Neutrophil (primary cell): ENCODE measurements around the gene F12.

Experiments
- H3K27ac ChIP-seq: fragments of 200-600 bp; sonication (generic); 2 replicates; pipeline ENCODE4 v1.5.1; 2016; ENCODE audit warnings: mild to moderate bottlenecking, moderate library complexity
- H3K27me3 ChIP-seq: fragments of 200-600 bp; sonication (generic); 2 replicates; pipeline ENCODE4 v1.6.0; 2016; ENCODE audit warnings: mild to moderate bottlenecking
- H3K36me3 ChIP-seq: fragments of 200-600 bp; sonication (generic); 2 replicates; pipeline ENCODE4 v1.5.1; 2017
- H3K4me1 ChIP-seq, 2 experiments: fragments of 200-600 bp in 1 of 2; sonication (generic) in 1 of 2; 1 replicate in 1 of 2; 2 replicates in 1 of 2; pipeline versions ENCODE4 v1.5.1 to v1.6.1; 2013 to 2016; ENCODE audit warnings: low read depth in 1 of 2, low read length in 1 of 2, mild to moderate bottlenecking in 1 of 2, moderate library complexity in 1 of 2; ENCODE audit not compliant: control insufficient read depth in 1 of 2, insufficient read depth in 1 of 2
- H3K4me3 ChIP-seq, 2 experiments: fragments of 200-600 bp in 1 of 2; sonication (generic) in 1 of 2; 1 replicate in 1 of 2; 2 replicates in 1 of 2; pipeline ENCODE4 v1.5.1; 2013 to 2016; ENCODE audit warnings: low read depth in 1 of 2, low read length in 1 of 2, mild to moderate bottlenecking in 1 of 2, moderate library complexity in 1 of 2
- H3K9me3 ChIP-seq: fragments of 200-600 bp; sonication (generic); 2 replicates; pipeline ENCODE4 v1.5.1; 2016
- CTCF ChIP-seq: fragments of 200-600 bp; sonication (generic); IDR thresholded peaks from 2 replicates; pipeline ENCODE4 v1.5.1; 2016; ENCODE audit warnings: antibody characterized with exemption

F12 gene

GRCh38 chr5:177373806-177374205 is 35.6 kb downstream of the F12 start:
- no peaks in the 10 kb centered on the region for H3K27me3 ChIP-seq
- peaks cover 64% of the 10 kb centered on the region for H3K36me3 ChIP-seq
- peaks cover 25 to 47% of the 10 kb centered on the region in 2 experiments for H3K4me1 ChIP-seq
- H3K27ac ChIP-seq = peak overlapping the region; percentile 81
- H3K9me3 ChIP-seq = no peaks in the 10 kb centered on the region
- TF ChIP-seq CTCF = no peak
- no peak overlapping the region for H3K4me3 ChIP-seq

DNA sequence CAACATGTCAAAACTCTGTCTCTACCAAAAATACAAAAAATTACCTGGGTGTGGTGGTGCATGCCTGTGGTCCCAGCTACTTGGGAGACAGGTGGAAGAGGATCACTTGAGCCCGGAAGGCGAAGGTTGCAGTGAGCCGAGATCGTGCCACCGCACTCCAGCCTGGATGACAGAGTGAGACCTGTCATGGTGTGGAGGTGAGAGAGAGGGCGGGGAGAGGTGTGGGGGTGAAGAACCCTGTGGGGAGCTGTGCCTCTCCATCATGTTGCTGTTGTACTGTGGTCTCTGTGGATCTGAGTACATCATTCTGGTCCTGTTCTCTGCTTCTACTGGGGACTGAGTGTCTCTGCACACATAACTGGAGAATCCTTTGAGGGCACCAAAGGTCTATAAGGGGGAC is 36.5 kb downstream of the F12 start:
- H3K27me3 ChIP-seq = no peaks in the 10 kb centered on the region
- peaks cover 25 to 54% of the 10 kb centered on the region in 2 experiments for H3K4me1 ChIP-seq
- no peak for TF ChIP-seq CTCF
- peak overlapping the region; percentile 81 for H3K27ac ChIP-seq
- peaks cover 72% of the 10 kb centered on the region for H3K36me3 ChIP-seq
- no peaks in the 10 kb centered on the region for H3K9me3 ChIP-seq
- peak overlapping the region in 1 of 2 experiments; percentile 59 for H3K4me3 ChIP-seq

- Histone ChIP-seq H3K4me3 (peak overlapping the region; percentile 38 to 59), H3K9me3 (no peaks in the 10 kb centered on the region), H3K27me3 (no peaks in the 10 kb centered on the region), H3K36me3 (peaks cover 79% of the 10 kb centered on the region), H3K27ac (peak overlapping the region; percentile 81), H3K4me1 (peaks cover 25 to 54% of the 10 kb centered on the region in 2 experiments)
- TF ChIP-seq CTCF = no peak
These were observed 37.1 kb downstream of the F12 start for GRCh38 chr5:177372034-177372896.

DNA sequence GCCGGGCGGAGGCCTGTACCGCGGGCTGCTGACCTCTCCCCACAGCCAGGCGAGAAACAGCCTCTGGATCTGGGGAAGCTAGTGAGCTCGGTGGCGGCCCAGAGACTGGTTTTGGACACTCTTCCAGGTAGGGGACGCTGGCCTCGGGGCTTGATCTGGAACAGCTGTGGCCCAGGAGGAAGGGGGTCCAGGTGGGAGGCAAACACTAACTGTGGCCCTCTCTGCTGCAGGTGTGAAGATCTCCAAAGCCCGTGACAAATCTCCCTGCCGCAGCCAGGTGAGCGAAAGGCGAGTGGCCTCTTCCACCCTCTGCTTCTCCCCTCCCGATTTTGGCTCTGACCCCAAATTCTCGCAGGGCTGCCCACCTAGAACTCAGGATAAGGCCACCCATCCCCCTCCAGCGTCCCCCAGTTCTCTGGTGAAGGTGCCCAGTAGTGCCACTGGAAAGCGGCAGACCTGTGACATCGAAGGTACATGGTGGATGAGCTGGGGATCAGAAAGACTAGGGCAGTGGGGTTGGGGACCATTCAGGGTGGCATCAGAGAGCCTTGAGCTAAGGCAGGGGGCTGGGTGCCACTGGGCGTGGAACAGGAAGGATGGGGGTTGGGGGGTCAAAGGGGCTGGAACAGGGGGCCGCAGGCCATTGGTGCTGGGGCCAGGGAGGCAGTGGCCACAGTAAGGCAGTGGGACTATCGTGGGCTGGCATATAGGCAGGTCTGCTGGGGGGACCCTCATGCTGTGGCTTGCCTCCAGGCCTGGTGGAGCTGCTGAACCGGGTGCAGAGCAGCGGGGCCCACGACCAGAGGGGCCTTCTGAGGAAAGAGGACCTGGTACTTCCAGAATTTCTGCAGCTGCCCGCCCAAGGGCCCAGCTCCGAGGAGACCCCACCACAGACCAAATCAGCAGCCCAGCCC is 38.0 kb downstream of the F12 start:
- Histone ChIP-seq H3K27ac (peak overlapping the region; percentile 81), H3K27me3 (no peaks in the 10 kb centered on the region), H3K9me3 (no peaks in the 10 kb centered on the region), H3K36me3 (peaks cover 88% of the 10 kb centered on the region), H3K4me1 (peaks cover 25 to 54% of the 10 kb centered on the region in 2 experiments), H3K4me3 (peak overlapping the region; percentile 38 to 59)
- TF ChIP-seq CTCF = no peak

DNA sequence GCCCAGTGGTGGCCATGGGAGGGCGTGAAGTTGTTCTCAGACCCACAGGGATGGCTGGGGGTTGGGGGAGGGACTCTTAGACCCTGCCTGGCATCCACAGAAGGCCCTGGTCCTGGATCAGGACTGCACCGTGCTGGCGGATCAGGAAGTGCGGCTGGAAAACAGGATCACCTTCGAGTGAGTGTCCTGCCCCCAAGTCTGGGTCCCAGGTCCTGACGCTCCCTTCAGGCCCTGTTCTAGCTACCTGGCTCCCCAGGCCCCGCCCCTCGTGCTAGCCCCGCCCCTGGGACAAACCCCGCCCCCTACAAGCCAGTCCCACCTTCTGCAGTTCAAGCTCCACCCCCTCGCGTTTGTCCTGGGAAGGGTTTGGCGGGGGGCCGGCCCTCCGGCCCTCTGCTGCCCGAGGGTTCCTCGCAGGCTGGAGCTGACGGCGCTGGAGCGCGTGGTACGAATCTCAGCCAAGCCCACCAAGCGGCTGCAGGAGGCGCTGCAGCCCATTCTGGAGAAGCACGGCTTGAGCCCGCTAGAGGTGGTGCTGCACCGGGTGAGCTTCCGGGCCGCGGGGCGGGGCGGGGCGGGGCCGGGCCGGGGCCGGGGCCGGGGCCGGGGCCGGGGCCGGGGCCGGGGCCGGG is 38.8 kb downstream of the F12 start:
- H3K27ac ChIP-seq = peak overlapping the region; percentile 81
- TF ChIP-seq CTCF = peak; percentile 80
- peaks cover 25 to 54% of the 10 kb centered on the region in 2 experiments for H3K4me1 ChIP-seq
- no peaks in the 10 kb centered on the region for H3K27me3 ChIP-seq
- H3K4me3 ChIP-seq = peak overlapping the region in 1 of 2 experiments; percentile 59
- H3K36me3 ChIP-seq = peaks cover 96% of the 10 kb centered on the region
- no peaks in the 10 kb centered on the region for H3K9me3 ChIP-seq
